CD14-positive monocyte (primary cell): Measurements from ENCODE around the gene ORAI1. TPM values are rescaled to one million over a fixed set of nuclear protein-coding genes. Genes with fewer than 3 reads are reported as not detected.

Experiments
- DNase-seq, 3 donors: peaks; one replicate each; pipeline ENCODE4 v3.0.0-alpha.2; 2011 to 2022
- H2AFZ ChIP-seq: 2 replicates; pipeline ENCODE4 v1.6.0; 2012; ENCODE audit warnings: mild to moderate bottlenecking, low read depth, low read length, inconsistent platforms; ENCODE audit not compliant: insufficient read depth, poor library complexity, severe bottlenecking
- H3K27ac ChIP-seq, 2 donors: 1 replicate in 1 of 2; 2 replicates in 1 of 2; pipeline ENCODE4 v1.5.1; 2012 to 2013; ENCODE audit warnings: low read length in 2 of 2, control low read depth in 1 of 2, inconsistent platforms in 1 of 2, low read depth in 1 of 2, mild to moderate bottlenecking in 1 of 2
- H3K27me3 ChIP-seq, 2 donors: one replicate each; pipeline versions ENCODE4 v1.6.0 to v1.6.1; 2011 to 2013; ENCODE audit warnings: low read length in 2 of 2; ENCODE audit not compliant: control insufficient read depth in 2 of 2, insufficient read depth in 2 of 2
- H3K36me3 ChIP-seq, 2 donors: replicated peaks in 1 of 2; 1 replicate in 1 of 2; 2 replicates in 1 of 2; pipeline versions ENCODE4 v1.5.1 to v1.6.1; 2012 to 2013; ENCODE audit warnings: low read length in 2 of 2, control low read depth in 1 of 2, inconsistent platforms in 1 of 2, mild to moderate bottlenecking in 1 of 2; ENCODE audit not compliant: insufficient read depth in 2 of 2, control insufficient read depth in 1 of 2
- H3K4me1 ChIP-seq, 2 donors: 1 replicate in 1 of 2; 2 replicates in 1 of 2; pipeline versions ENCODE4 v1.5.1 to v1.6.1; 2012 to 2013; ENCODE audit warnings: low read length in 2 of 2, control low read depth in 1 of 2, inconsistent platforms in 1 of 2, mild to moderate bottlenecking in 1 of 2, moderate library complexity in 1 of 2; ENCODE audit not compliant: insufficient read depth in 2 of 2, control insufficient read depth in 1 of 2
- H3K4me2 ChIP-seq: replicated peaks from 2 replicates; pipeline ENCODE3; 2012; ENCODE audit warnings: low read length, moderate library complexity, mild to moderate bottlenecking; ENCODE audit not compliant: poor library complexity, severe bottlenecking; ENCODE audit errors: extremely low read depth
- H3K4me3 ChIP-seq, 3 experiments: fragments of 200-600 bp in 1 of 3; sonication (generic) in 1 of 3; replicated peaks in 1 of 3; 1 replicate in 2 of 3; 2 replicates in 1 of 3; pipeline ENCODE4 v1.5.1; 2011 to 2013; ENCODE audit warnings: low read length in 3 of 3, mild to moderate bottlenecking in 3 of 3, control low read depth in 2 of 3, low read depth in 2 of 3, inconsistent platforms in 1 of 3, moderate library complexity in 1 of 3
- H3K79me2 ChIP-seq: 2 replicates; pipeline ENCODE4 v1.6.0; 2012; ENCODE audit warnings: mild to moderate bottlenecking, control low read depth, inconsistent platforms, low read length, moderate library complexity; ENCODE audit not compliant: insufficient read depth
- H3K9ac ChIP-seq: 2 replicates; pipeline ENCODE4 v1.6.0; 2017; ENCODE audit warnings: low read length, mild to moderate bottlenecking; ENCODE audit not compliant: insufficient read depth, poor library complexity, severe bottlenecking
- H3K9me3 ChIP-seq, 2 donors: replicated peaks in 1 of 2; 1 replicate in 1 of 2; 2 replicates in 1 of 2; pipeline versions ENCODE4 v1.5.1 to v1.6.1; 2012 to 2013; ENCODE audit warnings: low read length in 2 of 2, control low read depth in 1 of 2; ENCODE audit not compliant: control insufficient read depth in 1 of 2, insufficient read depth in 1 of 2
- H4K20me1 ChIP-seq: 2 replicates; pipeline ENCODE4 v1.6.0; 2012; ENCODE audit warnings: mild to moderate bottlenecking, low read length, control low read depth, moderate library complexity; ENCODE audit not compliant: insufficient read depth
- H3K27ac Mint-ChIP-seq, 7 donors: one replicate each; pipeline ENCODE4 v1.8.0; 2020; ENCODE audit warnings: mild to moderate bottlenecking in 7 of 7, mixed read lengths in 7 of 7, moderate library complexity in 6 of 7, inconsistent platforms in 2 of 7
- H3K27me3 Mint-ChIP-seq, 3 donors: one replicate each; pipeline ENCODE4 v1.8.0; 2021 to 2022; ENCODE audit warnings: low read depth in 3 of 3, mild to moderate bottlenecking in 3 of 3, mixed read lengths in 3 of 3, moderate library complexity in 3 of 3, inconsistent platforms in 1 of 3
- H3K36me3 Mint-ChIP-seq, 2 donors: one replicate each; pipeline ENCODE4 v1.8.0; 2020; ENCODE audit warnings: mixed read lengths in 2 of 2, inconsistent platforms in 1 of 2, mild to moderate bottlenecking in 1 of 2
- H3K4me1 Mint-ChIP-seq: one replicate; pipeline ENCODE4 v1.8.0; 2020; ENCODE audit warnings: mild to moderate bottlenecking, mixed read lengths
- H3K4me3 Mint-ChIP-seq, 2 donors: one replicate each; pipeline ENCODE4 v1.8.0; 2020; ENCODE audit warnings: mild to moderate bottlenecking in 2 of 2, mixed read lengths in 2 of 2, moderate library complexity in 1 of 2
- H3K9me3 Mint-ChIP-seq, 7 donors: one replicate each; pipeline ENCODE4 v1.8.0; 2020 to 2022; ENCODE audit warnings: mixed read lengths in 7 of 7, mild to moderate bottlenecking in 6 of 7, moderate library complexity in 6 of 7, inconsistent platforms in 2 of 7
- WGBS: methylation state at CpG from one replicate; pipeline ENCODE4 v1.1.5; 2013; ENCODE audit warnings: missing lambda C conversion rate; ENCODE audit not compliant: insufficient coverage; 5-methylcytosine and 5-hydroxymethylcytosine counted together
- intact Hi-C, 2 donors: fragments of 100-400 bp; cut with micrococcal nuclease; formaldehyde crosslinking; loops; one replicate each; pipeline versions ENCODE4 v1.15.0 to v1.15.1; 2023
- polyA plus RNA-seq, 3 donors: library from polyadenylated mRNA; depleted of rRNA in 1 of 3; unstranded in 2 of 3; stranded (reverse) in 1 of 3; fragments of 300-500 nt in 2 of 3; fragments of >200 nt in 1 of 3; fragmentation: Illumina TruSeq in 2 of 3; gene quantifications; 1 replicate in 2 of 3; 2 replicates in 1 of 3; pipeline ENCODE4 v1.2.3, GENCODE V29; 2012 to 2021
- TF ChIP-seq, protein P1 (sequence below): fragments of 200-600 bp; IDR thresholded peaks from one replicate; pipeline ENCODE4 v1.8.0; 2022; ENCODE audit warnings: antibody characterized with exemption, mild to moderate bottlenecking

ORAI1 gene
- polyA plus RNA-seq, 3 donors = 36.4 to 77.9 (median 54.6) TPM

DNA sequence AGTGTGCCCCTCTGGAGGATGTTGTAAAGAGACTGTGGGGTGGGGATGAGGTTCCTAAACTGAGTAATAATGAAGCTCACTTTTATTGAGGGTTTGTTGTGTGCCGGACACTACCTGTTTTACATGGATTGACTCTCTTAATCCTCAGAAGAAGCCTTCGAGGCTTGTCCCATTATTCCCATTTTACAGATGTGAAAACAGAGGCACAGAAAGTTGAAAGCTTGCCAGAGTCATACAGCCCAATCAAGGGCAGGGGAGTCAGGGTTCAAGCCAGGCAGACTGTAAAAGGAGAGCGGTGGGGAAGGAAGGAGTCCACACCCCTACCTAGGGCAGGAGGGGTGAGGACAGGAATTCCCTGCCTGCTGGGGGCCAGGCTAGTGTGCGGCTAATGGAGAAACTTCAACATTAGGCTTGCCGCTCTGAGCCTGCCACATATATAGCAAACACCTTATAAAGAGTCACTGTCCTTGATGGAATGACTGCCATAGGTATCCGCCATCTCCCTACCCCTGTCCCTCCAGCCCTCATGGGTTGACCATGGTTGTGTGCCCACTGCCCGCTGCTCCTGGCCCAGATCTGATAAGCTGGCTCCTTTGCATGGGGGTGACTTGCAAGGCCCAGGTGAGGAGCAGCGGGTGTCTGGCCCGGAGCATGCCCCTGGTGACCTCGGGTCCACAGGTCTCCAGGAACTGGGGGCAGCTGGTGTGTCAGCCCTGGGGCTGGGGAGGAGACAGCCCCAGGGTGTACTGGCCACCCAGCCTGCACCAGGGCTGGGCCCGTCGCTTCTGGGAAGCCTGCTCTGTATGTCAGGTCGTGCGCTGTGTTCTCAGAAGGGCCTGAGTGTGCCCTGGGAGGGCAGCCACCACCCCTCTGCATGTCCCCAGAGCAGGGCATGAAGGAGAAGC, 12.2 kb downstream of the ORAI1 start:
- H3K27me3 Mint-ChIP-seq = peaks cover 0 to 2% (median 0%) of the 10 kb centered on the region in 3 donors
- Histone ChIP-seq H3K36me3 (peaks cover 12 to 28% of the 10 kb centered on the region in 2 donors), H3K4me3 (no peak overlapping the region), H3K27ac (peak overlapping the region in 1 of 2 donors; percentile 87), H3K9ac (no peak overlapping the region), H3K9me3 (no peaks in the 10 kb centered on the region), H3K4me2 (no peak overlapping the region), H3K27me3 (no peaks in the 10 kb centered on the region), H4K20me1 (peaks cover 44% of the 10 kb centered on the region), H3K4me1 (peaks cover 17 to 18% of the 10 kb centered on the region in 2 donors), H2AFZ (no peak overlapping the region), H3K79me2 (peaks cover 64% of the 10 kb centered on the region)
- 95% methylated on average over 11 of the region's 14 CpGs for WGBS
- no peak overlapping the region for H3K4me3 Mint-ChIP-seq
- H3K4me1 Mint-ChIP-seq = peaks cover 29% of the 10 kb centered on the region
- intact Hi-C loops = no loop called here
- TF ChIP-seq, protein P1, sequence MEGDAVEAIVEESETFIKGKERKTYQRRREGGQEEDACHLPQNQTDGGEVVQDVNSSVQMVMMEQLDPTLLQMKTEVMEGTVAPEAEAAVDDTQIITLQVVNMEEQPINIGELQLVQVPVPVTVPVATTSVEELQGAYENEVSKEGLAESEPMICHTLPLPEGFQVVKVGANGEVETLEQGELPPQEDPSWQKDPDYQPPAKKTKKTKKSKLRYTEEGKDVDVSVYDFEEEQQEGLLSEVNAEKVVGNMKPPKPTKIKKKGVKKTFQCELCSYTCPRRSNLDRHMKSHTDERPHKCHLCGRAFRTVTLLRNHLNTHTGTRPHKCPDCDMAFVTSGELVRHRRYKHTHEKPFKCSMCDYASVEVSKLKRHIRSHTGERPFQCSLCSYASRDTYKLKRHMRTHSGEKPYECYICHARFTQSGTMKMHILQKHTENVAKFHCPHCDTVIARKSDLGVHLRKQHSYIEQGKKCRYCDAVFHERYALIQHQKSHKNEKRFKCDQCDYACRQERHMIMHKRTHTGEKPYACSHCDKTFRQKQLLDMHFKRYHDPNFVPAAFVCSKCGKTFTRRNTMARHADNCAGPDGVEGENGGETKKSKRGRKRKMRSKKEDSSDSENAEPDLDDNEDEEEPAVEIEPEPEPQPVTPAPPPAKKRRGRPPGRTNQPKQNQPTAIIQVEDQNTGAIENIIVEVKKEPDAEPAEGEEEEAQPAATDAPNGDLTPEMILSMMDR = no peak
- no peak for DNase-seq
- peak overlapping the region in 5 of 7 donors; percentile 25 to 88 (median 67) for H3K27ac Mint-ChIP-seq
- H3K36me3 Mint-ChIP-seq = peaks cover 22 to 44% of the 10 kb centered on the region in 2 donors
- H3K9me3 Mint-ChIP-seq = no peaks in the 10 kb centered on the region

- DNase-seq = no peak
- Histone ChIP-seq H3K27ac (no peak overlapping the region), H3K27me3 (no peaks in the 10 kb centered on the region), H2AFZ (no peak overlapping the region), H3K9me3 (no peaks in the 10 kb centered on the region), H3K36me3 (peaks cover 12 to 32% of the 10 kb centered on the region in 2 donors), H3K4me1 (peaks cover 17 to 18% of the 10 kb centered on the region in 2 donors), H4K20me1 (peaks cover 33% of the 10 kb centered on the region), H3K79me2 (peaks cover 47% of the 10 kb centered on the region), H3K4me3 (no peak overlapping the region), H3K9ac (no peak overlapping the region), H3K4me2 (no peak overlapping the region)
- whole genome bisulfite sequencing = 95% methylated on average over 18 of the region's 18 CpGs
- Mint-ChIP-seq H3K27ac (peak overlapping the region in 2 of 7 donors; percentile 6 to 16), H3K9me3 (no peaks in the 10 kb centered on the region), H3K27me3 (peaks cover 0 to 2% (median 0%) of the 10 kb centered on the region in 3 donors), H3K36me3 (peaks cover 20 to 51% of the 10 kb centered on the region in 2 donors), H3K4me3 (no peak overlapping the region), H3K4me1 (peaks cover 19% of the 10 kb centered on the region)
- intact Hi-C loops = no loop called here
- TF ChIP-seq, protein P1 = no peak
Measured at GRCh38 chr12:121641343-121641630, 15.0 kb downstream of the ORAI1 start.
